ENCODE measurements around the gene ALDOC. TPM values are rescaled to one million over a fixed set of nuclear protein-coding genes. Genes with fewer than 3 reads are reported as not detected.

ALDOC gene
- 44.0 and 47.6 TPM in 2 replicates for total RNA-seq

DNA sequence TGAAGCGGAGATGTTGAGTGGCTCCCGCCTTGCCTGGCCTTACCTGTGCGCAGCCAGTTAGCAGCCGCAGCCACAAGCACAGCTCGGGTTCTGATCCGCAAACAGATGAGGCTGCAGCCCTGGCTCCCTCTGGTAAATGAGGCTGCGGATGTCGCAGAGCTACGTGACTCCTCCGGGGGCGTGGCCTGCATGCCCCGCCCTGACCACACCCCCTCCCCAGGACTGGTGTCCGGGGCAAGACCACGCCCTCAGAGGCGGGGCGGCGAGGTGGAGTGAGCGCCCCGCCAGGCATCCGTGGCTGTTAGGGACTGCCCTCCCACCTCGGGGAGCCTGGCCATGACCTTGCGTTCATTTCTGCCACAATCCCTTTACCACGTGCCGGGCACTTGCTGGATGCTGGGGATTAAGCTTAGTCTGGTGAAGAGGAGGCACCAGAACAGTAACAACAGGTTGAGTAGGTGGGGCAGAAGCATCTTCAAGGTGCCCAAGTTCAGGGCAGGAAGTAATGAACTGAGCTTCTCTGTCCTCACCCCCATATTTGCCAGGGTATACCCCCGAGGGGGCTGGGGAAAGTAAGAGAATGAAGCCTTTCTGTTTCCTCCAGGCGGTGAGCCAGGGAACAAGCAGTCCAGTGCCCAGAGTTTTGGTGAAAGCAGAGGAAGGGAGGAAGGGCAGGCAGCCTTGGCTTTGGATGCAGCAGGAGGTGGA lies at the start of gene ALDOC:
ALDOC (minus strand) TSS at position 138 of the 708 bp plus-strand sequence. CDS start 1,363 bp downstream, outside the sequence.
- no peaks in the 10 kb centered on the region for H3K27me3 Mint-ChIP-seq (ENCODE audit: insufficient read depth)
- H3K4me1 Mint-ChIP-seq (ENCODE audit: low read depth) = peaks cover 79% of the 10 kb centered on the region
- peak within 1 kb of the TSS; percentile 86 for H3K4me3 Mint-ChIP-seq
- H3K9me3 Mint-ChIP-seq = no peaks in the 10 kb centered on the region
- H3K36me3 Mint-ChIP-seq (ENCODE audit: low read depth) = peaks cover 44% of the 10 kb centered on the region
- intact Hi-C loops (cut with micrococcal nuclease) = loop anchor here (1.0 to 10.0 kb wide), 6 partner anchors 25 to 378 kb away; partner anchors contain the start of genes PHF12, PROCA1 and UNC119
- DNase-seq (ENCODE audit: low spot score) = peak; percentile 98
- peak within 1 kb of the TSS; percentile 94 for H3K27ac Mint-ChIP-seq

DNA sequence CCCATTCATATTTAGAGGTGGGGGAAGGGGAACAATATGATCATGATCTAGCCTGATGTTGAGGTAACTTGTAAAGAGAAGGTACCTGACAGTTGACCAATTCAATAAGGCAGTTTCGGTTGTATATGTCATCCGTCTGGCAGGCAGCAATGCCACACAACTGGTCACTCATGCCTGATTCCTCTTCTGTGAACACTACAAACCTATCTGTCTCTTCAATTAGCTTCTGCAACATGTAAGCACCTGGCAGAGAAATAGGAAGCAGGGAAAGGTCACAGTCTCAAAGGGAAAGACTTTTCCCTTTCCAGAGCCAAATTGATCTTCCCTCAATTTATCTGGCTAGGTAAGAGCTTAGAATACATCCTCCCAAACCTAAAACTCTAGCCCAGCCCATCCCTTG lies 47.5 kb upstream of the ALDOC start:
- Mint-ChIP-seq H3K36me3 (ENCODE audit: low read depth) (peaks cover 62% of the 10 kb centered on the region), H3K4me1 (ENCODE audit: low read depth) (peaks cover 24% of the 10 kb centered on the region), H3K27ac (no peak overlapping the region), H3K27me3 (ENCODE audit: insufficient read depth) (no peaks in the 10 kb centered on the region), H3K9me3 (no peaks in the 10 kb centered on the region), H3K4me3 (no peak overlapping the region)
- intact Hi-C loops (cut with micrococcal nuclease) = no loop called here
- DNase-seq (ENCODE audit: low spot score) = no peak

- Mint-ChIP-seq H3K4me3 (no peak overlapping the region), H3K4me1 (ENCODE audit: low read depth) (peaks cover 24% of the 10 kb centered on the region)
Observed at GRCh38 chr17:28623696-28624095, 47.0 kb upstream of the ALDOC start.

GRCh38 chr17:28622186-28622585 lies 45.5 kb upstream of the ALDOC start:
- H3K36me3 Mint-ChIP-seq (ENCODE audit: low read depth) = peaks cover 65% of the 10 kb centered on the region
- no peaks in the 10 kb centered on the region for H3K9me3 Mint-ChIP-seq
- H3K27me3 Mint-ChIP-seq (ENCODE audit: insufficient read depth) = no peaks in the 10 kb centered on the region
- no peak overlapping the region for H3K4me3 Mint-ChIP-seq
- intact Hi-C loops (cut with micrococcal nuclease) = no loop called here
- no peak for DNase-seq (ENCODE audit: low spot score)
- no peak overlapping the region for H3K27ac Mint-ChIP-seq
- H3K4me1 Mint-ChIP-seq (ENCODE audit: low read depth) = peaks cover 19% of the 10 kb centered on the region

More at GRCh38 chr17:28623696-28624095, 47.0 kb upstream of the ALDOC start:
- Mint-ChIP-seq H3K27me3 (ENCODE audit: insufficient read depth) (no peaks in the 10 kb centered on the region), H3K27ac (no peak overlapping the region), H3K36me3 (ENCODE audit: low read depth) (peaks cover 65% of the 10 kb centered on the region), H3K9me3 (no peaks in the 10 kb centered on the region)
- intact Hi-C loops (cut with micrococcal nuclease) = no loop called here
- no peak for DNase-seq (ENCODE audit: low spot score)

- no peaks in the 10 kb centered on the region for H3K27me3 Mint-ChIP-seq (ENCODE audit: insufficient read depth)
- H3K27ac Mint-ChIP-seq = no peak overlapping the region
- no peak for DNase-seq (ENCODE audit: low spot score)
- H3K9me3 Mint-ChIP-seq = no peaks in the 10 kb centered on the region
- peaks cover 10% of the 10 kb centered on the region for H3K4me1 Mint-ChIP-seq (ENCODE audit: low read depth)
- H3K4me3 Mint-ChIP-seq = no peak overlapping the region
- intact Hi-C loops (cut with micrococcal nuclease) = no loop called here
- peaks cover 69% of the 10 kb centered on the region for H3K36me3 Mint-ChIP-seq (ENCODE audit: low read depth)
Observed at GRCh38 chr17:28620010-28620409, 43.3 kb upstream of the ALDOC start.

GRCh38 chr17:28618464-28618863 lies 41.8 kb upstream of the ALDOC start:
- H3K9me3 Mint-ChIP-seq = no peaks in the 10 kb centered on the region
- H3K4me3 Mint-ChIP-seq = no peak overlapping the region
- no peak overlapping the region for H3K27ac Mint-ChIP-seq
- DNase-seq (ENCODE audit: low spot score) = no peak
- intact Hi-C loops (cut with micrococcal nuclease) = no loop called here
- peaks cover 66% of the 10 kb centered on the region for H3K36me3 Mint-ChIP-seq (ENCODE audit: low read depth)
- H3K27me3 Mint-ChIP-seq (ENCODE audit: insufficient read depth) = no peaks in the 10 kb centered on the region
- H3K4me1 Mint-ChIP-seq (ENCODE audit: low read depth) = peaks cover 10% of the 10 kb centered on the region

GRCh38 chr17:28616281-28616680 lies 39.6 kb upstream of the ALDOC start:
- Mint-ChIP-seq H3K4me1 (ENCODE audit: low read depth) (peaks cover under 1% of the 10 kb centered on the region), H3K27ac (no peak overlapping the region), H3K9me3 (no peaks in the 10 kb centered on the region), H3K4me3 (no peak overlapping the region), H3K27me3 (ENCODE audit: insufficient read depth) (no peaks in the 10 kb centered on the region), H3K36me3 (ENCODE audit: low read depth) (peaks cover 66% of the 10 kb centered on the region)
- no peak for DNase-seq (ENCODE audit: low spot score)
- intact Hi-C loops (cut with micrococcal nuclease) = no loop called here

DNA sequence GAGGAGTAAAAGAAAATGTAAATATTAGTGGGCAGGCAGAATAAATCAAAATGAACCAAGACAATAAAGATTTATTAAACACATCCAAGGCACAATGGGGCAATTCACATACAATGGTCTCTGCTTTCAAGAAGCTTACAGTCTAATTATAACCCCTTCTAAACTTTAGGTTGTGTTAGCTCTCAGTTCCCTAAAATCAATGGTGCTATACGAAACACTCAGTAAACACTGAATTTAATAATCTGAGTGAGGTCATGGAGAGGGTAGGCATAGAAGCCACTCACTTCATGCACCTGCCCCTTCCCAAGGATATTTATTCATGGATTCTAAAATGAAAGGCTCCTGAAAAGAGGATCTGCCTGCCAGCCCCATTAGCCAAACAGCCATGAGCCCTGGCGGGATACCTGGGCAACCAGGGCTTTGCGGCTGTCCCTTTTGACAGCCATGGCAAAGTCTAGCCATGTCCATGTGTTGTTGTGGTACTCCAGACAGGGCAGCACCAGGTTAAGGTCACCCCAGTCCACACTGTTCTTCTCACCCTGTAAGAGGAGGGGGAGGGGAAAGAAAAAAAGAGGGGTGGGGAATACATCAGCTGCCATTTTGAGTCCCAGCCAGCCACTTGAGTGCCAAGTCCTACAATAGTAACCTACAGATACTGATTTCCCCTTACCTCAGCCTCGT lies 38.7 kb upstream of the ALDOC start:
- DNase-seq (ENCODE audit: low spot score) = no peak
- no peak overlapping the region for H3K4me3 Mint-ChIP-seq
- no peaks in the 10 kb centered on the region for H3K9me3 Mint-ChIP-seq
- intact Hi-C loops (cut with micrococcal nuclease) = no loop called here
- no peaks in the 10 kb centered on the region for H3K27me3 Mint-ChIP-seq (ENCODE audit: insufficient read depth)
- H3K36me3 Mint-ChIP-seq (ENCODE audit: low read depth) = peaks cover 64% of the 10 kb centered on the region
- no peak overlapping the region for H3K27ac Mint-ChIP-seq
- H3K4me1 Mint-ChIP-seq (ENCODE audit: low read depth) = no peaks in the 10 kb centered on the region

DNA sequence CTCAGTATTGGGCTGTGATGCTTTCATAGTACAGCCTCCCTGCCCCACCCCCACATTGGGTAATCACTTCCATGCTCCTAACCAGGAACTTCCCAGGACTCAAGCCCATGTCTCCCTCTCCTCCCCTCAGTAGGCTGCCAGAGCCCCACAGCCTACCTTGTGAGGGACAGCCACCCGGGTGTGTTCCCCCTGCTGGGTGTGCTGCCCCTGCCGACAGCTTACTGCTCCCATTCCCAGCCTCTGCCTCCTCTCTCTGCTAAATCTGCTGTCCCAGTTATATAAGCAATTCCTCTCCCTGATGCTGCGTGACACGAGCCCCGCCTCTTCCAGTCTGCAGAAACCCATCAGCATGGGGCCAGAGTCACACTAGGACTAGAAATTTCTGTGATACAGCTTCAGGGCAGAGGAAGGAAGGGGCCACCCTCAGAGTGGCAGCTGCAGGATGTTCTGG lies 37.3 kb upstream of the ALDOC start, which contains the start of gene RSKR:
RSKR (minus strand) TSS at position 255 of the 451 bp plus-strand sequence; CDS start at position 231, 24 bp downstream.
- Mint-ChIP-seq H3K27me3 (ENCODE audit: insufficient read depth) (no peaks in the 10 kb centered on the region), H3K4me1 (ENCODE audit: low read depth) (no peaks in the 10 kb centered on the region), H3K4me3 (no peak within 1 kb of the TSS), H3K9me3 (no peaks in the 10 kb centered on the region), H3K36me3 (ENCODE audit: low read depth) (peaks cover 61% of the 10 kb centered on the region), H3K27ac (no peak within 1 kb of the TSS)
- intact Hi-C loops (cut with micrococcal nuclease) = loop anchor here (1.0 to 5.0 kb wide), 3 partner anchors 15 to 120 kb away; partner anchors contain the start of gene SPAG5
- no peak for DNase-seq (ENCODE audit: low spot score)

GRCh38 chr17:28612936-28613872 lies 36.5 kb upstream of the ALDOC start:
- Mint-ChIP-seq H3K27me3 (ENCODE audit: insufficient read depth) (no peaks in the 10 kb centered on the region), H3K36me3 (ENCODE audit: low read depth) (peaks cover 55% of the 10 kb centered on the region), H3K4me1 (ENCODE audit: low read depth) (no peaks in the 10 kb centered on the region), H3K27ac (no peak overlapping the region), H3K9me3 (no peaks in the 10 kb centered on the region), H3K4me3 (no peak overlapping the region)
- peak; percentile 4 for DNase-seq (ENCODE audit: low spot score)
- intact Hi-C loops (cut with micrococcal nuclease) = loop anchor here (1.0 to 5.0 kb wide), 3 partner anchors 14 to 119 kb away; partner anchors contain the start of gene SPAG5

GRCh38 chr17:28612531-28612930 lies 35.8 kb upstream of the ALDOC start:
- Mint-ChIP-seq H3K4me1 (ENCODE audit: low read depth) (no peaks in the 10 kb centered on the region), H3K4me3 (no peak overlapping the region), H3K9me3 (no peaks in the 10 kb centered on the region), H3K27me3 (ENCODE audit: insufficient read depth) (no peaks in the 10 kb centered on the region), H3K27ac (no peak overlapping the region), H3K36me3 (ENCODE audit: low read depth) (peaks cover 54% of the 10 kb centered on the region)
- intact Hi-C loops (cut with micrococcal nuclease) = loop anchor here (2.0 to 5.0 kb wide), 2 partner anchors 14 to 65 kb away; partner anchors contain the start of gene SPAG5
- DNase-seq (ENCODE audit: low spot score) = no peak

- Mint-ChIP-seq H3K36me3 (ENCODE audit: low read depth) (peaks cover 39% of the 10 kb centered on the region), H3K4me1 (ENCODE audit: low read depth) (no peaks in the 10 kb centered on the region), H3K9me3 (no peaks in the 10 kb centered on the region), H3K27me3 (ENCODE audit: insufficient read depth) (no peaks in the 10 kb centered on the region), H3K4me3 (no peak overlapping the region), H3K27ac (no peak overlapping the region)
- intact Hi-C loops (cut with micrococcal nuclease) = loop anchor here (5.0 kb wide), 1 partner anchor 63 kb away; no protein-coding TSS in a partner anchor
- DNase-seq (ENCODE audit: low spot score) = no peak
Observed at GRCh38 chr17:28610376-28610775, 33.7 kb upstream of the ALDOC start.
